HS-27A (cell line): Measurements from ENCODE around the gene PAX2.

Experiments
- DNase-seq: peaks from one replicate; pipeline ENCODE4 v3.0.0-alpha.2; 2012; ENCODE audit warnings: low read depth, missing footprints

The PAX2 gene

DNA sequence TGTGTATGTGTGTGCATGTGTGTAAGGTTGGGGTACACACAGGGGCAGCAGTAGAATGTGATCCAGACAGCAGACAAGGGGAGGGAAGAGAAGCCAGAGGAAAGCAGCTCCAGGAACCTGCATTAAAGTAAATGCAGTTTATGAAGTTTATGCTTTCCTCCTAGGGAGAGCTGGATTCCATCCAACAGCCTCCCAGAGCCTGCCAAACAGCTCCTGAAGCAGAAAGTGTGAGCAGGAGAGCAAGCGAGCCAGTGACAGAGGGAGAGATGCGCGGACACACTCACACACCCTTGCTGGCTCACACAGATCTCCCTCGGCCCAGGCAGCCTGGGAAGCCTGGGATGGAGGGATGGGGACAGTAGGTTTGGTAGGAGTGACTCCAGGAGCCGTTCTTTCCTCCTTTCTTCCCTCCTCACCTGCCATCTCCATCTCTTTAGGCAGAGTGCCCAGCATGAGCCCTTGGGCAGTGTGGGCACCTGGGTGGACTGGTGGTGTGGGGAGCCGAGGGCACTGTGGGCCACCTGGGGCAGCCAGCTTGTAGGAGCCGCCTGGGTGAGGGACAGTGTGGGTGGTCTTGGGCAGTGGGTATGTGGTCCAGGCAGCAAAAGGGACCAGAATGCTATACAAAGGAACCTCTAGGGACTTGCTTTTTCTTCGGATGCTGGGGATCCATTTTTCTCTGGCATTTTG, 46.1 kb downstream of the PAX2 start:
- DNase-seq, result no peak

DNA sequence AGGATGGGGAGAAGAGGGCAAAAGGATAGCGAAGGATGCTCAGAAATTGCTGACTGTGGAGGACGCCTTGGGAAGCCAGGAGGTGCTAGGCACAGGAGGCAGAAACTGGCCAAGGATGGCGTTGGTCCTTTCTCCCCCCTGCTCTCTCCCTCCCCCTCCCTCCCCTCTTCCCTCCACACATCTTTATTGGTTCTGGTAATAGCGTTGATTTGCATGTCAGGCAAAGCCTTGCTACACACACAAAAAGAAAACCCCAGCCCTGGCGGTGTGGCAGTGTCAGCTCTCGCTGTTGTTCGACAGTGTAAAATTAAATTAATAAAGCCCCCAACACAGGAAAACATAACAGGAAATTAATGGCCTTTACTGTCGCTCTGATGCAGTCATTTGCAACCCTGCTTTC, 47.2 kb downstream of the PAX2 start:
- DNase-seq, result no peak

DNA sequence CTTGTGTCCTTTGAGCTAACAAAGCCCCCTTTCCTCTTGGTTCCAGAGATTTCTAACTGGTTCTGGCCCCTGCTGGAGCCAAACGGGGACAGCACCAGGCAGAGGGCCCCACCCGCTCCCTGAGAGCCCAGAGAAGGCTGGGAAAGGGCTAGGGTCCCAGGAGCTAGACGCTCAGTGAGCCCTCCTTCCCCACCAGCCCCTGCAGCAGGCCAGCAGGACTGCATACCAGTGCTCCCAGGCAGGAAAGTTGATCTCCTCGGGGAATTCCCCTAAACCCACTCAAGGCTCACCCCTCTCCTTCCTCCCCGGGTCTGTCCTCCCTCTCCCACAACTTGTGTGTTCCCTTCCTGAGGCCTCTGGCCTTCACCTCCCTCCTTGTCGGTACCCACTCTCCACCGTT, 47.7 kb downstream of the PAX2 start:
- no peak for DNase-seq

DNA sequence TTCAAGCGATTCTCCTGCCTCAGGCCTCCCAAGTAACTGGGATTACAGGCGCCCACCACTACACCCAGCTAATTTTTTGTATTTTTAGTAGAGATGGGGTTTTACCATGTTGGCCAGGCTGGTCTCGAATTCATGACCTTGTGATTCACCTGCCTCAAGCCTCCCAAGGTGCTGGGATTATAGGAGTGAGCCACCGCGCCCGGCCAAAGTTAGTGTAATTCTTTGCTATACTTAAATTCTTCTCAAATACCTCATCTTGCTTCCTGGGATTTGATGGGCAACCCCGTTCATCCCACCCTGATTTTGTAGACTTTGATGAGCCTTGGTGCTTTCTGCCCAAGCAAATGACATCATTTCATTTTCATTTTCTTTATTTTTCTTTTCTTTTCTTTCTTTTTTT, 54.5 kb downstream of the PAX2 start:
- no peak for DNase-seq

DNA sequence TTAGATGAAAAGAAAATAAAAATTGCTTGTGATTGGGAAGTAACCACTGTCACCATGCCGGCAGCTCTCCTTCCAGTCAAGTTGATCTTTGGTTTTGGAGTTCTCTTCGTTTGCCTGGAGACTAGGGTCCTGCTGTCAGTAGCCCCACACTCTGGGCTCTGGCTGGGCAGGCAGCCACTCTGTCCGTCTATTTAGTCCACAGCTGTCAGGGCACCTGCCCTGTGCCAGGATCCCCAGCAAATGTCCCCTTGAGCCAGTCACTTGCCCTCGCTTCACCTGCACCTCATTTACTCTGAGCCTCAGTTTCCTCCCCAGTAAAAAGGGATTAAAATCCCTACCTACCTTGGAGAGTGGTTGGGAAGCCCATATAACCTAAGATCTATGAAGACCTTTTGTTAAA, 55.5 kb downstream of the PAX2 start:
- no peak for DNase-seq

DNA sequence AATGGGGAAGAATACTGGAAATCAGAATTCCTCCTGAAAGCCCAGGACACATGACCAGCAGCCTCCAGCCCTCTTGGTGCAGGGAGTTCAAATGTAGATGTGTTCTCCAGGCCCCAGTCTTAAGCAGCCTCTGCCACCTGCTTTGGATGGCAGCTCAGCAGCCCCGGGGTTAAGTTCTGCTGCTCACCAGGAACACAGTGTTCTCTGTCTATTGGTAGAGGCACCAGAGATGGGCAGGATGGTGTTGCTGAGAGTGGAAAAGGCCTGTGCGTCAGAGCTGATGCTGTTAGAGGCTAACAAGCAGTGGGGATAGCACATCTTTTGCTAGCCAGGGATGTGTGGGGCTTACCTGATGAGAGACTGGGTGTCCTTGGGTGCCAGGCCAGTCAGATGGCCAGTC, 56.8 kb downstream of the PAX2 start:
- DNase-seq, result no peak

DNA sequence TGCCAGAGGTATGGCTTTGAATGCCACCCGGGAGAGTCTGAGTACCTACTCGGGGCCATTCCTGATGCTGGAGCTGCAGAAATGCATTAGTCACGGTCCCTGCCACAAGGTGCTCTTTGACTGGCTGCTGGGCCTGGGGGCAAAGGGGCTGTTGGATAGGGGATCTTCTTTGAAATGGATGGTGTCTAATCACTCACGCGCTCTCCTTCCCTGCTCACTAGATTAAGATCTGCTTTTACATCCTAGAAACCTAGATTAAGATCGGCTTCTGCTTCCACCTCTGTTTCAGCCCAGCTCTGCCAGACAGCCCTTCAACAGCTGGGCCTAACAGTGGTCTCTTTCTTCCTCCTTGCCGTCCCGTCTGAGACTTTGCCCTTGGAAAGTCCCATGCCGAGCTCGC, 57.2 kb downstream of the PAX2 start:
- no peak for DNase-seq

DNA sequence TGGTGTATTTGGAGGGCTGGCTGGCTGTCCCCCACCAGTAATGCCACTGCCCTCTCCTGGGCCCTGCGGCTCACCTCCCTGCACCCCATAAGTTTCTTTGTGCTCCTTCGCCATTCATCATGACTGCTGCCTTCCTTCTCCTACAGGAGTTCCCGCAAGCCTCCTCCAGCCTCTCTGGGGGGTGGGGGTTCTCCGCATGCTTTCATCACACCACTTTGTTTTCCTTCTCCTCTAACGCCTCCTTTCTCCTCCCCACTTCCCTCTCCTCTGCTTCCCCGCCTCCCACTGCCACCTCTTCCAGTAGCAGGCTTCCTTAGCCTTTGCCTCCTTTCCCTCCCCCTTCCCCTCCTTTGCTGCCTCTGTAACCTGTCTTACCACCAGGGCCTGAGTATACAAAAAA, 58.1 kb downstream of the PAX2 start:
- no peak for DNase-seq

DNA sequence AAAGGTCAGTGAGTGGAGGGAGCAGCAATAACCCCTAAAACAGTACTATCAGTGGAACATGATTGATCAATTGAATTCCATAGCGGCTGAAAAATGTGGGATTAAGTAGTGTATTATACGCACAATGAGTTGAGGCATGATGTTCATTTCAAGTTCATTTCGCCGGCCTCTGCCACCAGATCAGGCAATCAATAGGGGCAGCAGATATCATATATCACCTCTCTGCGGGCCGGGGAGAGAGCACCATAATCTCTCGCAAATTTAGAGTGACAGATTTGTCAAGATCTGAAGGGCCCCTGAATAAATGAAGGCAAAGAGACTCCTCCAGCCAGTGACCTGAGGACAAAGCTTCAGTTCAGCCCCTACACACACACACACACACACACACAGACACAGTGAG, 58.5 kb downstream of the PAX2 start:
- DNase-seq, result no peak

DNA sequence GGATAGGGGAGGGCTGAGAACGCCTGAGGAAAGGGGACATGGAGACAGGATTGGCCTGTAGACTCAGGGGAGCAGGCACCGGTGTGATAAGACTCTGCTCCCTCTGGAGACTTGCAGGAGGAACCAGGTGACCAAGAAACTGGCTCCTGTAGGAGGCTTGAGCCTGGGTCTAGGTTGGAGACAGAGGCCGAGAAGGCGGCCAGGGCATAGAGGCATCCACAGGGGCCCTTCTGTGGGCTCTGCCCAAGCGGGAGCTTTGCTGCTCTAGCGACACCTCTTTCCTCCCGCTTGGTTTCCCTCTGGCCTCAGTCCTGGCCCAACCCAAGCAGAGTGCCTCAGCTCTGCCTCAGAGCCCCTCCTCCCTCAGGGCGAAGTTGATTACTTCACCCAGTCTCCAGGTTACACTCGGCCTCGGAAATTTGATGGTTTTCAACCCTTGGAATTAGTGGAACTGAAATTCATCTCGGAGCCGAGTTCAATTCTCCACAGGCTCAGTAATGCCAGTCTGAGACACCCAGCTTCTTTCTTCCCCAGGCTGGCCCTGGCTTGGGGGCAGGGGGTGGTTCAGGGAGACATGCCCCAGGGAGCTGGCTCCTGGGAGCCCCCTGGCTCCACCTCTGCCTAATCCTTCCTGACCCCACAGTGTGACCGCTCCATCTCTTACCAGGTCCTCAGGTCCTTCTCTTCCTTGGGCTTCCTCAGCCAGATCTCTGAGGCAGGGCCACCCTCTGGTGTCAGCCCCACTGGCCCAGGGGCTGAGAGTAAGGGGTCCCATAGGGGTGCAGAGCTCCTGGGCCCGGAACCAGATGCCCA, 60.4 kb downstream of the PAX2 start:
- no peak for DNase-seq

DNA sequence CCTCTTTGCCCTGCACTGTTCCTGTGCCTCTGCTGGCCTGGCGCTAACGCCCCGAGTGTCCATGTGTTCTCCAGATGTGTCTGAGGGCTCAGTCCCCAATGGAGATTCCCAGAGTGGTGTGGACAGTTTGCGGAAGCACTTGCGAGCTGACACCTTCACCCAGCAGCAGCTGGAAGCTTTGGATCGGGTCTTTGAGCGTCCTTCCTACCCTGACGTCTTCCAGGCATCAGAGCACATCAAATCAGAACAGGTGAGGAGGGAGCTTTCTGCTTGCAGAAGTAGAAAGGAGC, 60.9 kb downstream of the PAX2 start:
- no peak for DNase-seq

DNA sequence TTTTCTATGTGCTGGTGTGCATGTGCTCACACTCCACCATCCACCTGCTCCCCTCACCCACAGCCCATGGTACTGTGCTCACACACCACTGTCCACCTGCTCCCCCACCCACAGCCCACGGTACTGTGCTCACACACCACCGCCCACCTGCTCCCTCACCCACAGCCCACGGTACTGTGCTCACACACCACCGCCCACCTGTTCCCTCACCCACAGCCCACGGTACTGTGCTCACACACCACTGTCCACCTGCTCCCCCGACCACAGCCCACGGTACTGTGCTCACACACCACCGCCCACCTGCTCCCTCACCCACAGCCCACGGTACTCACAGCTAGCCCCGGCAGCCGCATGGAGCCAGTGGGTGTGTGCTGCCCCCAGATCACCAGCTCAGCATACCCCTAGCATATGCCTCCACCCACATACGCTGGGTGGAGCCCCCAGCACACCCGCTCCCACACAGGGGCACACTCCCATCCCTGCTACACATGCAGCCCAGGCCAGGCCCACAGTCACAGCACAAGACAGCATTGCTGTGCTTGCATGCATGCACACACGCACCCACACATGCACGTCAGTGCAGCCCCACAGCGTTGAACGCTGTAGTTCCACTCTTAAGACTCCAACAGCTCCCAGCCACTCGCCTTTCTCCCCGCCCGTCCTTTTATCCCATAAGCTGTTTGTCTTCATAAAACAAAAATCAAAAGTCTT, 62.0 kb downstream of the PAX2 start:
- DNase-seq, result no peak

DNA sequence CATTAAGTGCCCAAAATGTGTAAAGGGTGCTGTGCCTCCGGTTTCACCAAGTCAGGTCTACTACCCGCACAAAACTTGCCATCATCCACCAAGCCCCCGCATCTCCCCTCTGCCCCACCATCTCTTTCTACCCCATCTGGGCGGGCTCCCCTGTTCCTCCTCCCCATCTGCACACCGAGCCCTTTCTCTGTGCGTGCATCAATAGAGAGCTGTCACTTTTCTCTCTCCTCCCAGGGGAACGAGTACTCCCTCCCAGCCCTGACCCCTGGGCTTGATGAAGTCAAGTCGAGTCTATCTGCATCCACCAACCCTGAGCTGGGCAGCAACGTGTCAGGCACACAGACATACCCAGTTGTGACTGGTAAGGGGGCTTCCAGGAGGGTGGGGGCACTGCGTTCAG, 63.5 kb downstream of the PAX2 start:
- no peak for DNase-seq

DNA sequence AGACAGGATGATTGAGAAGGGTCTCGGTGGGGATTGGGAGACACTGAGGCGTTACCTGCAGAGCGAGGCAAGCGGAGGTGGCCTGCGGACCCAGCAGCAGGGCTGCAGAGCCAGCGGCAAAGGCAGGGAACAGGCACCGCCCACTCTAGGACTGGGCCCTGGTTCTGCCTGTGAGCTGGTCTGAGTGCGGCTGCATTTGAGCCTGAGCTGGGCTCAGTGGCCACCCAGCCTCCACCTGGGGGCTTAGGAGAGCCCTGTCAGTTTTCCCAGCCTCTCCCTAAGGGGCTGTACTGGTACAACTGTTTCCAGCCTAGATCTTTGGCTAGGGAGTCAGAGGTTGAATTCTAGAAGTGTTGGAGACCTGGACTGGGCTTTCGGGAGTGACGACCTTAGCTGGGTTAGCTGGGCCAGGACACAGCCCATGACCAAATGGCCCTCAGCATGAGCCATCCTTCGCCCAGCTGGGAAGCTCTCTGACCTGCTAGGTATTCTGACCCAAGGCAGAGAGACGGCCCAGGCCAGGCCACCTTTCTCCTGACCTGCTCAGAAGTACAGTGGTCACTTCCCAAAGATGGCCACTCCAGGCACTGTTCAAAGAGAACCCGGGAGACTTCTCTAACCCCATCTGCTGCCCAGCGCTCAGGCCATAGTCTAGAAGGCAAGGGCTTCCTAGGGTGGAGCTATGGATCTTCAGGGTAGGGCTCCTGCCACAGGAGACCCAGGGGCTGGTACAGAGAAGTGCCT, 64.9 kb downstream of the PAX2 start:
- DNase-seq, result no peak

DNA sequence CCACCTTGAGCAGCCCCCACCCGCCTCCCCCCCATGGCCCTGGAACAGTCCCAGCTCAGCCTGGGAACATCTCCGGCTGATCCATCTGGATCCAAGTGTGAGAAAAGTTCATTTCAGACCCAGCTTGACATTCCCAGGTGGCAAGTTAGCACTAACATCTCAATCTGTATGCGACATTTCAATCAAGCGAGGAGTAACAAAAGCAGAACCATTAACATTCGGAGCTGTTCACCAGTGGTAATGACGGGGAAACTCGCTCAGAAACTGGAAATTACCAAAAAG, 65.4 kb downstream of the PAX2 start:
- no peak for DNase-seq

DNA sequence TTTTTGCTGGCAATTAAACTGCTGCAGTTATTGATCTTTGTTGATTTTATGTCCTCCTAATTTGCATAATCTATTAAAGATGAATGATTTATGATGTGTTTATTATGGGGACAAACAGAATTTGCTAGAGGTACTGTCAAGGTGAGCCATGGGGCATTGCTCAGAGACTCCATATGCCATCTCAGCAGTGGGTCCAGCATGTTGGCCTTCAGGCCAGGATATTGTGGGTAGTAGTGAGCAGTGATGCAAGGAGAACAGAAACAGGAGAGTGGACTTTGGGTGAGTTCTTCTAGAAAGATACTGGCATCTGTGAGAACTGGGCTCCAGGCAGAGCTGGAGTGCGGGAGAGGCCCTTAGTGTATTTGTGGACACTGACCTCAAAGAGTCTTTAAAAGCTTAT, 65.9 kb downstream of the PAX2 start:
- DNase-seq, result no peak

DNA sequence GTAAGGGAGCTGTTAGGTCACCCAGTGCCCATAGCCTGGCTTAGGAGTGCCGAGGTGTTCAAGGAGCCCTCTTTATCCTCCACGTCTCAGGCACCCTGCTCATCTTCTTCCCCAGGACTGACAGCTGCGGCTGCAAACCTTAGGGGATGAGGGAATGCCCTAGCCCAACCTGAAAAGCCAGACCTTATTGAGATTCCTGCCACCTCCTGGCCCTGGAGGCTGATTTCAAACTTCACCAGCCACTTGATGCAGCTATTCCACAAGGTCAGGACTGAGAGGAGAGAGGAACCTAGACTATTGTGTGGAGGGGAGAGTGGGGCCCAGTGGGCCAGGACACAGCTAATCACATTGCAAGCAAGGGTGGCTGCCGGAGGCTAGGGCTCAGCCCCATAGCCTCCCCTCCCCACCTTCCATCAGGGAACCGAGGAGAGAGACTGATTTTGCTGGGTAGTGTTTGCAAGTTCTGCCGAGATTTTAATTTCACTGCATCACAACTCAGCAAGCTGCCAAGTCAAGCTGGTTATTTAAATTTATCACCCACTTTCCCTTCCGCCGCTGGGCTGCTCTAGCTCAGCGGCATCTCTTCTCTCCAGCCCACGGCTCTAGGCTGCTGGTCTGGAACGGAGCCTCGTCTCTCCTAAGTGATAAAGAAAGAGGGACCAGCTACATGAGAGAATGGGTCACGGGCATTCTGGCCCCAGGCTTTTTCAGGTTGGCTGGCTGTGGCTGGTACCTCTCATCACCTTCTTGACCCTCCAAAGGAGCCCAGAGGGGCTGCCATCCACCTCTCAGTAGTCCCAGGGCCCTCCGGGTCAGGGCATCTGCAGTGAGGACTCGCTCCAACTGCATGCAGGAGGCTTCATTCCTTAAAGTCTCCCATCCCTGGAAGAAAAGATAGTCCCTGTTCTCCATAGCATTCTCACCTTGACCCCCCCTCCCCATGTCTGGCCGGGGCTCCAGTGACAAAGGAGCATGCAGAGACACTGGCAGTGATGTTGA, 66.7 kb downstream of the PAX2 start:
- no peak for DNase-seq

DNA sequence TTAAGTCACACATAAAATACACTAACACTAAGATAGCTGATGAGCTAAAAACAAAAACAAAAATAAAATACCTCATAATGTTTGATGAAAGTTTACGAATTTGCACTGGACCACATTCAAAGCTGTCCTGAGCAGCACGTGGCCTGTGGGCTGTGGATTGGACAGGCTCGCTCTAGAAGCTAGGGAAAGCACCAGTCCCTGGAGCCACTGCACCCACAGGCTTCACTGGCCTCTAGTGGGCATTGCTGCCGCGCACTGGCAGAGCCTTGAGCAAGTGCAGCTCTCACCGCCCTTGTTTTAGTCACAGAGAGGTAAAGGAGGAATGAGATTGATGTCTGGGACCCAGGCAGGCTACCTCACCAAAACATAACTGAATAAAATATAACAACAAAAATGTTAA, 67.6 kb downstream of the PAX2 start:
- DNase-seq, result no peak

DNA sequence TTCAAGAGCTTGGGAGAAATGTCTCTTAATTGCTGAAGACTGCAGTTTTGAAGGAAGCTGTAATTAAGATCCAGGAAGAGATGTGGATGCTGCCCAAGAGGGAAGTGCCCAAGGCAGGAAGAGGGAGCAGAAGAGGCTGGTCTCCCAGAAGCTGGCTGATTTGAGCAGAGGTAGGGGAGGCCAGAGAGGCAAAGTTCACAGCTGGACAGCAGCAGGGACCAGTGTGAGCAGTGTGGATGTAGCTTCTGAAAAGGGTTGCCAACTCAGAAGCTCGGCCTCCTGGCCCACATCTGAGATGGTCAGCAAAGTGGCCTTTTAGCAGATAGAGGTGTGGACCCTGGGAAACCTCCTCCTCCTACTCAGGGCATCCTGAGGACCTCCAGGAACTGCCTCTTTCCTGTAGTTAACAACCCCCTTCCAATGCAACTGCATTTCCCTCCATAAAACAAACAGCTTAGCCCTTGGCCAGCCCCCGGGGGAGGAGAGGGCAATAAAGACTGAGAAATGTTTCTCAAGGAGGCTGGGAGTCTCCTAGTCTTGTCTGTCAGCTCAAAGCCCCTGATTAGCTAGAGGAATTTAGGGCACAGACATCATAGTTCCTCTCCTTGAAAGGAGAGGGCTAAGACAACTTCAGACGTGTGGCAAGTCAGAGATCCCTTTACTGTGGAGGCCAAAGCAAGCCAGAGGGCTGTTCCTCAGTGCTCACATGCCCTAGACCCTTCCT, 69.5 kb downstream of the PAX2 start:
- DNase-seq, result no peak

DNA sequence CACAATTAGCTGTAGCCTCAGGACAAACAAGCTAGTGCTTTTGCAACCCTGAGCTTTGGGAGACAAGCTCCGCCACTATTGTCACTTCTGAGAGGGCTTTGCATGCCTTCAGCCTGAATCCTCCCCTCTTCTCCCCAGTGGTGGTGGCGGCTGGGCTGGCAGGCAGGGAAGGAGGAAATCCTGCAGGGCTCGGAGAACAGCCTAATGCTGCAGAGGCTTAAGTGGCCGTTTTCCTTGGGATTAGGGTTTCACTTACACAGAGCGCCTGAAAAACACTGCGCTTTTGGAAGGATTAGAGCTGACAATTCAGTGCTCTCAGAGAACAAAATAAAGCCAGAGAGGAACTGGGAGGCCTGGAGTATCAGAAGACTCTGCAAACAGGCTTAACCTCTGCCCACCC, 71.3 kb downstream of the PAX2 start:
- no peak for DNase-seq

DNA sequence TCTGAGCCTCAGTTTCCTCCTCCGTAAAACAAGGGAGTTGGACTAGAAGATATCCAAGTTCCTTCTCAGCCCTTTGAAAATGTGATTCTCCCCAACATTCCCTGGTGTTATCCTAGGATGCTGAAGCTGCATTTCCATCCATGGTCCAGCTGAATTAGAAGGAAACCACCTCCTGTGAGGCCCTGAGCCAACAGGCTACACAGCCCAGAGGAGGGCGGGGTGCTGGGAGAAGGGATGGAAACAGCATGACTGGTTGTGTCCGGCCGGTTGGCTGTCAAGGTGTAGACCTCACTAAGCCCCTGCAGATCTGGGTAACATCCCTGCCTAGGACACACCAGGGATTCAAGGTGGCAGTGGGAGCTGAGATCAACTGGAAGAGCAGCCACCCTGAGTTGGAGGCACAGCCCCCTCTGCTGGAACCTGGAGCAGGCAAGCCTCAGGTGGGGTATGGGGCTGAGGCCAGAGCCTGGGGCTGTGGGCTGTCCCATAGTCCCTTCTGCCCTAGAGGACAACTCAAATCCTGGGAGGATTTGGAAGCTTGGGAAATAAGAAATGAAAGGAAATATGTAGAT, 72.0 kb downstream of the PAX2 start:
- no peak for DNase-seq
